Esophagus muscularis mucosa (tissue), 4 donors: ENCODE measurements around the gene PLPP7.

Experiments used
- CTCF ChIP-seq, 3 experiments: fragments of 200-600 bp in 2 of 3; fragments of 450-650 bp in 1 of 3; sonication (generic) in 2 of 3; IDR thresholded peaks; one replicate each; pipeline ENCODE4 v1.5.1; 2017 to 2019; ENCODE audit warnings: antibody characterized with exemption in 3 of 3, mild to moderate bottlenecking in 2 of 3, moderate library complexity in 1 of 3
- EP300 ChIP-seq: sonication (generic); formaldehyde crosslinking; IDR thresholded peaks from one replicate; pipeline ENCODE4 v1.6.1; 2017; ENCODE audit warnings: antibody characterized with exemption
- POLR2A ChIP-seq: fragments of 450-650 bp; IDR thresholded peaks from one replicate; pipeline ENCODE4 v1.6.1; 2017; ENCODE audit warnings: antibody characterized with exemption, moderate library complexity, mild to moderate bottlenecking, low read depth
- POLR2AphosphoS5 ChIP-seq, 2 donors: sonication (generic); formaldehyde crosslinking; IDR thresholded peaks; one replicate each; pipeline ENCODE4 v1.6.1; 2017; ENCODE audit warnings: antibody characterized with exemption in 2 of 2

- TF ChIP-seq CTCF (IDR thresholded peaks at IDR 0.05) (no peak), POLR2A (no peak), POLR2AphosphoS5 (IDR thresholded peaks at IDR 0.05) (no peak), EP300 (no peak)
Observed at GRCh38 chr9:131281119-131281965, 8.2 kb upstream of the PLPP7 start.
